RWPE2 (cell line): Measurements from ENCODE around the gene CCDC167.

Experiments
- ATAC-seq: fragments of 200-7000 bp; cut with Tn5 transposase; 3 replicates; pipeline ENCODE4 v1.9.1; 2021; ENCODE audit warnings: low read depth
- DNase-seq: peaks from one replicate; pipeline ENCODE4 v3.0.0-alpha.2; 2020; ENCODE audit warnings: low spot score
- H3K27ac ChIP-seq: fragments of 450-650 bp; 2 replicates; pipeline ENCODE4 v1.5.1; 2017; ENCODE audit warnings: mild to moderate bottlenecking; ENCODE audit not compliant: poor library complexity, severe bottlenecking
- H3K27me3 ChIP-seq: fragments of 250-450 bp; sonication (Bioruptor Pico); 2 replicates; pipeline ENCODE4 v1.5.1; 2021; ENCODE audit warnings: mild to moderate bottlenecking, moderate library complexity; ENCODE audit not compliant: insufficient read depth, poor library complexity, severe bottlenecking
- H3K36me3 ChIP-seq: fragments of 250-450 bp; sonication (Bioruptor Pico); 2 replicates; pipeline ENCODE4 v1.5.1; 2020; ENCODE audit warnings: low read depth, mild to moderate bottlenecking, moderate library complexity
- H3K4me1 ChIP-seq: fragments of 250-450 bp; sonication (Bioruptor Pico); 2 replicates; pipeline ENCODE4 v1.5.1; 2021; ENCODE audit warnings: mild to moderate bottlenecking, moderate library complexity; ENCODE audit not compliant: insufficient read depth, poor library complexity, severe bottlenecking
- H3K4me3 ChIP-seq: fragments of 250-450 bp; sonication (Bioruptor Pico); 2 replicates; pipeline ENCODE4 v1.5.1; 2021; ENCODE audit warnings: mild to moderate bottlenecking, moderate library complexity; ENCODE audit not compliant: severe bottlenecking
- H3K9me3 ChIP-seq: fragments of 250-450 bp; sonication (Bioruptor Pico); 2 replicates; pipeline ENCODE4 v1.5.1; 2021; ENCODE audit warnings: mild to moderate bottlenecking, moderate library complexity; ENCODE audit not compliant: severe bottlenecking
- TF ChIP-seq, protein P1 (sequence below): fragments of 450-650 bp; IDR thresholded peaks from one replicate; pipeline ENCODE4 v1.5.1; 2017; ENCODE audit warnings: mild to moderate bottlenecking, moderate library complexity; ENCODE audit not compliant: poor library complexity, severe bottlenecking

CCDC167 gene

DNA sequence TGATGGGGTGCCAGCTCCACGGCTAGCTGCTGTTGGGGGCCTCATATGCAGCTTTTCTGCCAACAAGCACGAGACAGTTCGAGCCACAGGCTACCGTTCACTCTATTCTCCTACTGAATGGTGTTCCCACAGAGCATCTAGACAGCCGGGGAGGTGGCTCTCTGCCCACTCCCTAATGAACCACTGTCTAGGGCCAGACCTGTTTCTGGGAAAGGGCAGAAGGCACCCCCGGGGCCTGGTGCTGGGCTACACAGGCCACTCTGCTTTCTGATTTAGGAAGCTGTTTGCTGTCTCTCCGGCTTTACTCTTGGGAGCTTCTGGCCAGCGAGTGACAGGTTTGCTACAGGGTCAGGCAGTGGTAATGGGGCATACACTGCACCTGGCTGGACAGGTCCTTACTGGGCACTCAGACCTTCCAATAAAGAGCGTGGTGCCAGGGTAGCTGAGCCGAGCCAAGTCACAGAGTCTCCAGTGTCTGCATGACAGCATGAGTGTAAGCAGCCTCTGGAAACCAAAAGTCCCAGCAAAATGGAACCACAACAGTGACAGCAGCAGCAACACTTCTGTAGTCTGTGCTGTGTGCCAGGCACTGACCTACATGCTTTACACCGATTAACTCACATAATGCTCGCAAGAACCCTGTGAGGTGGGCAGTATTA is 8.4 kb downstream of the CCDC167 start:
- no peaks in the 10 kb centered on the region for H3K4me1 ChIP-seq
- no peak overlapping the region for H3K27ac ChIP-seq
- H3K4me3 ChIP-seq = no peak overlapping the region
- H3K36me3 ChIP-seq = no peaks in the 10 kb centered on the region
- TF ChIP-seq, protein P1, sequence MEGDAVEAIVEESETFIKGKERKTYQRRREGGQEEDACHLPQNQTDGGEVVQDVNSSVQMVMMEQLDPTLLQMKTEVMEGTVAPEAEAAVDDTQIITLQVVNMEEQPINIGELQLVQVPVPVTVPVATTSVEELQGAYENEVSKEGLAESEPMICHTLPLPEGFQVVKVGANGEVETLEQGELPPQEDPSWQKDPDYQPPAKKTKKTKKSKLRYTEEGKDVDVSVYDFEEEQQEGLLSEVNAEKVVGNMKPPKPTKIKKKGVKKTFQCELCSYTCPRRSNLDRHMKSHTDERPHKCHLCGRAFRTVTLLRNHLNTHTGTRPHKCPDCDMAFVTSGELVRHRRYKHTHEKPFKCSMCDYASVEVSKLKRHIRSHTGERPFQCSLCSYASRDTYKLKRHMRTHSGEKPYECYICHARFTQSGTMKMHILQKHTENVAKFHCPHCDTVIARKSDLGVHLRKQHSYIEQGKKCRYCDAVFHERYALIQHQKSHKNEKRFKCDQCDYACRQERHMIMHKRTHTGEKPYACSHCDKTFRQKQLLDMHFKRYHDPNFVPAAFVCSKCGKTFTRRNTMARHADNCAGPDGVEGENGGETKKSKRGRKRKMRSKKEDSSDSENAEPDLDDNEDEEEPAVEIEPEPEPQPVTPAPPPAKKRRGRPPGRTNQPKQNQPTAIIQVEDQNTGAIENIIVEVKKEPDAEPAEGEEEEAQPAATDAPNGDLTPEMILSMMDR = no peak
- H3K9me3 ChIP-seq = no peaks in the 10 kb centered on the region
- DNase-seq = no peak
- H3K27me3 ChIP-seq = no peaks in the 10 kb centered on the region
- no peak; the same call in 2 of the 3 replicates for ATAC-seq

DNA sequence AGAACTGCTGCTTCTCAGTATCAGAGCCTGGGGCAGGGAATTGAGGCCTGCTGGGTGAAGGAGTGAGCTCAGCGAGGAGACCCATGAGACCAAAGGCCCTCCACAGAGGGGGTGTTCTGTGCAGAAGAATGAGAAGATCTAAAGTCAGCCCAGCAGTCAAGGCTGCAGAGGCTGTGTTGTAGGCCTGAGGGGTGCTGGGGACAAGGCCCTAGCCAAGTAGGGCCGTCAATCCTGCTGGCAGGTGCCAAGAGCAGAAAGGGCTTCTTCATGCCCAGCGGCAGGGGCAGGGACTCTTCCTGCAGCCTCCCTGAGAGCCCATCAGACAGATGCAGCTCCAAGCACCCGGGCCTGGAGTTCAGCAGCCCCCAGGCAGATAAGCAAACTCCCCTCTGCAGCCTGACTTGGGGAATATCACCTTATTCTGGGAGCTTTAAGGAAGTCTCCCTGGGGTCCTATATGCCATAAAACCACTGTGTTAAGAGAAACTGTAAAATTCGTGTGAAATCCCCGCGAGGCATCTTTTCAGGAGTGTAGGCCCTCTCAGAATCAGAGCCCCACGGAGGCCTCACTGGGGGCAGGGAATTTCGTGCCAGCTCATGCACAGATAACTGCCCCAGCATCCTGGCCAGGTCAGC is 9.0 kb downstream of the CCDC167 start:
- H3K27ac ChIP-seq = no peak overlapping the region
- TF ChIP-seq, protein P1 = no peak
- DNase-seq = no peak

DNA sequence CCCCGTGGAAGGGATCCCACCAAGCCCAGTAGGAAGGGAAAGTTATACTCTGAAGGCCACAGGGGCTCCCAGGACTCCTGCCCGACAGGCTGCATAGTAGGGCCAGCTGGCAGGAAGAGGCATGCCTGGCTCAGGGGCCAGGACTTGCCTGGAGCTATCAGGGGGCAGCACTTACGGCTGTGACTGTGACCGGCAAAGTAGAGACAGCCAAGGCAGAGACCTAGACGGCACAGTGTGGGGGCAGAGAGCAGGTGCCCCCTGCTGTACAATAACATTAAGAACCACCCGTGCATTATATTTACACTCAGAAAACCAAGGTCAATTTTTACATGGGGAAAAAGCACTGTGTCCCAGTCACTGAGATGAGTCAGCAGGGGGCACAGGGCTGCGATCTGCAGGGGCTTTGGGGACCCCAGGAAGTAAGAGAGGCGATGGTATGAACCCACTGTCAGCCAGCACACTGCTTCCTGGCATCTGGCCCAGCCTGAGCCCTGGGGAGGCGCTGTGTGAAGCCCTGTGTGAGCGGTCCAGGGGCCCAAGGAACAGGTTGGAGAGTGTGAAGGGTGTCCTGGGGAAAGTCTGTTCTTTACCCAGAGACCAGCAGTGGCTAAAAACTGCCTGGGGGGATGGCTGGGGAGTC is 9.9 kb downstream of the CCDC167 start:
- 0 out of 2 replicates have a peak, but pooled peaks cover 4% of the 10 kb centered on the region for H3K36me3 ChIP-seq
- H3K4me1 ChIP-seq = no peaks in the 10 kb centered on the region
- no peaks in the 10 kb centered on the region for H3K9me3 ChIP-seq
- ATAC-seq (no peak; the same call in 2 of the 3 replicates), DNase-seq (no peak)
- no peaks in the 10 kb centered on the region for H3K27me3 ChIP-seq
- H3K4me3 ChIP-seq = no peak overlapping the region
- H3K27ac ChIP-seq = no peak overlapping the region
- TF ChIP-seq, protein P1 = no peak

More for the DNA sequence above, 9.0 kb downstream of the CCDC167 start:
- no peaks in the 10 kb centered on the region for H3K4me1 ChIP-seq
- H3K36me3 ChIP-seq = 0 out of 2 replicates have a peak, but pooled peaks cover under 1% of the 10 kb centered on the region
- no peaks in the 10 kb centered on the region for H3K27me3 ChIP-seq
- no peaks in the 10 kb centered on the region for H3K9me3 ChIP-seq
- no peak overlapping the region for H3K4me3 ChIP-seq
- no peak for ATAC-seq

GRCh38 chr6:37488476-37488875 is 11.2 kb downstream of the CCDC167 start:
- Histone ChIP-seq H3K27ac (no peak overlapping the region), H3K36me3 (peaks cover 7% of the 10 kb centered on the region; the same call in 1 of the 2 replicates), H3K4me3 (no peak overlapping the region), H3K9me3 (no peaks in the 10 kb centered on the region), H3K27me3 (no peaks in the 10 kb centered on the region), H3K4me1 (no peaks in the 10 kb centered on the region)
- TF ChIP-seq, protein P1 = no peak
- ATAC-seq (no peak), DNase-seq (no peak)
